ENCODE measurements around the gene TAC3.
"Not testable (repeated sequence)": the region's sequence is repeated elsewhere in the genome, so short reads cannot be mapped to it uniquely, and the experiment has no call there.

The TAC3 gene

GRCh38 chr12:56980941-56981530 is 35.3 kb downstream of the TAC3 start:
- H3K9me3 ChIP-seq: no peaks in the 10 kb centered on the region
- no peaks in the 10 kb centered on the region for H3K36me3 ChIP-seq
- H3K27me3 ChIP-seq: no peaks in the 10 kb centered on the region
- H3K4me1 ChIP-seq: no peaks in the 10 kb centered on the region
- no peak for DNase-seq
- TF ChIP-seq, protein P1, sequence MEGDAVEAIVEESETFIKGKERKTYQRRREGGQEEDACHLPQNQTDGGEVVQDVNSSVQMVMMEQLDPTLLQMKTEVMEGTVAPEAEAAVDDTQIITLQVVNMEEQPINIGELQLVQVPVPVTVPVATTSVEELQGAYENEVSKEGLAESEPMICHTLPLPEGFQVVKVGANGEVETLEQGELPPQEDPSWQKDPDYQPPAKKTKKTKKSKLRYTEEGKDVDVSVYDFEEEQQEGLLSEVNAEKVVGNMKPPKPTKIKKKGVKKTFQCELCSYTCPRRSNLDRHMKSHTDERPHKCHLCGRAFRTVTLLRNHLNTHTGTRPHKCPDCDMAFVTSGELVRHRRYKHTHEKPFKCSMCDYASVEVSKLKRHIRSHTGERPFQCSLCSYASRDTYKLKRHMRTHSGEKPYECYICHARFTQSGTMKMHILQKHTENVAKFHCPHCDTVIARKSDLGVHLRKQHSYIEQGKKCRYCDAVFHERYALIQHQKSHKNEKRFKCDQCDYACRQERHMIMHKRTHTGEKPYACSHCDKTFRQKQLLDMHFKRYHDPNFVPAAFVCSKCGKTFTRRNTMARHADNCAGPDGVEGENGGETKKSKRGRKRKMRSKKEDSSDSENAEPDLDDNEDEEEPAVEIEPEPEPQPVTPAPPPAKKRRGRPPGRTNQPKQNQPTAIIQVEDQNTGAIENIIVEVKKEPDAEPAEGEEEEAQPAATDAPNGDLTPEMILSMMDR (IDR thresholded peaks at IDR 0.05; ENCODE audit: low read depth, low read length): no peak
- H3K4me3 ChIP-seq (ENCODE audit: low read depth, low read length): no peak overlapping the region

DNA sequence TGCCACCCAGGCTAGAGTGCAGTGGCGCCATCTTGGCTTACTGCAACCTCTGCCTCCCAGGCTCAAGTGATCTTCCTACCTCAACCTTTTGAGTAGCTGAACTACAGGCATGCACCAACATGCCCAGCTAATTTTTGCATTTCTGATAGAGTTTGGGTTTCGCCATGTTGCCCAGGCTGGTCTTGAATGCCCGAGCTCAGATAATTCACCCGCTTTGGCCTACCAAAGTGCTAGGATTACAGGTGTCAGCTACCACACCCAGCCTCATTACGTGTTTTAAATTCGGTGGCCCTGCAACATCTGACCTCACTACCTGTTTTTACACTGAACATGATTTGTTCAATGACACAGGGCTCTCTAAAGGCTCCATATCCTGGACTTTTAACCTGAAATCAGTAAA is 36.1 kb downstream of the TAC3 start:
- no peak for DNase-seq
- H3K9me3 ChIP-seq: no peaks in the 10 kb centered on the region
- no peaks in the 10 kb centered on the region for H3K36me3 ChIP-seq
- no peaks in the 10 kb centered on the region for H3K27me3 ChIP-seq
- TF ChIP-seq, protein P1 (IDR thresholded peaks at IDR 0.05; ENCODE audit: low read depth, low read length): no peak
- H3K4me1 ChIP-seq: no peaks in the 10 kb centered on the region
- H3K4me3 ChIP-seq (ENCODE audit: low read depth, low read length): no peak overlapping the region

- TF ChIP-seq, protein P1 (IDR thresholded peaks at IDR 0.05; ENCODE audit: low read depth, low read length): no peak
- H3K4me1 ChIP-seq: no peaks in the 10 kb centered on the region
- no peak for DNase-seq
- no peaks in the 10 kb centered on the region for H3K27me3 ChIP-seq
- no peak overlapping the region for H3K4me3 ChIP-seq (ENCODE audit: low read depth, low read length)
- H3K36me3 ChIP-seq: no peaks in the 10 kb centered on the region
- H3K9me3 ChIP-seq: no peaks in the 10 kb centered on the region
These were observed 36.7 kb downstream of the TAC3 start for GRCh38 chr12:56979628-56980027.

DNA sequence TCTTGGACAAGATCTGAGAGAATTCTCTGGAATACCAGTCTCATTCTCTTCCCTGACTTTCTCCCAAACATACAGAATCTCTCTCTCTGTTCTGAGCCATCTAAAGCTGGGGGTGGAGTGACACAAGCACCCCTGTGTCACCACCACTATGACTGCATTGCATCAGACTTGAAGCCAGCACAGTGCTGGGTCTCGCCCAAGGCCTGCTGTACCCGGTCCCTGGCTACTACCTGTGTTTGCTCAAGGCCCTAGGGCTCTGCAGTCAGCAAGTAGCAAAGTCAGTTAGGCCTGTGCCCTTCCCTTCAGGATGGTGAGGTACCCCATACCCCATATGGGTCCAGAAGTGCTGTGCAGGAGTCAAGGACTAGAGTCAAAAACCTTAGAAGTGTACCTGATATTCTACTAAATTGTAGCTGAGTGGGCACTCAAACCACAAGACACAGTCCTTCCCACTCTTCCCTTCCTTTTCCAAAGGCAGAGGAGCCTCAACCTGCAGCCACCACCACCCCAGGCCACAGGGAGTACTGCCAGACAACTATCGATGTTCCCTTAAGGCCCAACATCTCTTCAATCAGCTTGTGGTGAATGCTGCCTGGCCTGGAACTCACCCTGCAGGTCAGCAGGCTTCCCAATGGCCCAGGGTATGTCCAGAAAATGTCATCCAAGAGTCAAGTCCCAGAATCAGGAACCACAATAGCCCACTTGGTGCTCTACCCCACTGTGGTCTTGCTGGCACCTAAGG is 37.8 kb downstream of the TAC3 start:
- TF ChIP-seq, protein P1 (IDR thresholded peaks at IDR 0.05; ENCODE audit: low read depth, low read length): no peak

DNA sequence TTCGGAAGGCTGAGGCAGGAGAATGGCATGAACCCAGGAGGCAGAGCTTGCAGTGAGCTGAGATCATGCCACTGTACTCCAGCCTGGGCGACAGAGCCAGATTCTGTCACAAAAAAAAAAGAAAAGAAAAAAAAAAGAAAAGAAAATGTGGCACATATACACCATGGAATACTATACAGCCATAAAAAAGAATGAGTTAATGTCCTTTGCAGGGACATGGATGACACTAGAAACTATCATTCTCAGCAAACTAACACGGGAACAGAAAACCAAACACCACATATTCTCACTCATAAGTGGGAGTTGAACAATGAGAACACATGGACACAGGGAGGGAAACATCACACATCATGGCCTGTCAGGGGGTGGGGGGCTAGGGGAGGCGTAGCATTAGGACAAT is 39.0 kb downstream of the TAC3 start:
- not testable (repeated sequence) for H3K4me3 ChIP-seq (ENCODE audit: low read depth, low read length); DNase-seq; H3K36me3 ChIP-seq; H3K9me3 ChIP-seq; H3K4me1 ChIP-seq; H3K27me3 ChIP-seq

More for the DNA sequence above, 37.8 kb downstream of the TAC3 start:
- Histone ChIP-seq H3K27me3 (no peaks in the 10 kb centered on the region), H3K9me3 (no peaks in the 10 kb centered on the region), H3K36me3 (no peaks in the 10 kb centered on the region), H3K4me3 (ENCODE audit: low read depth, low read length) (no peak overlapping the region), H3K4me1 (no peaks in the 10 kb centered on the region)
- no peak for DNase-seq

GRCh38 chr12:56974224-56974623 is 42.1 kb downstream of the TAC3 start:
- not testable (repeated sequence) for H3K27me3 ChIP-seq; DNase-seq; H3K4me1 ChIP-seq; H3K36me3 ChIP-seq; H3K9me3 ChIP-seq; H3K4me3 ChIP-seq (ENCODE audit: low read depth, low read length)

DNA sequence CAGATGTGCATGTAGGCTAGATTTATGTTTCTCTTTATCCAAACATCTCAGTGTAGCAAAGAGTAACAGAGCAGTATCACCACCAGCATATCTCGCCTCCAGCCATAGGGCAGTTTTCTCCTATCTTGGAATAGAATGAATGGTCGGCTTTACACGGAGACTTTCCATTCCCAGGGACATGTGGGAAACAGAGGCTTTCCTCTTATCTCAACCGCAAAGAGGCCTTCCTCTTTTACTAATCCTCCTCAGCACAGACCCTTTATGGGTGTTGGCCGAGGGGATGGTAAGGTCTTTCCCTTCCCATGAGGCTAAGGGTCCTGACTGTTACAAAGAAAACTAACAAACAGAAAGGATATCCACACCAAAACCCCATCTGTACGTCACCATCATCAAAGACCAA is 47.4 kb downstream of the TAC3 start:
- not testable (repeated sequence) for H3K4me3 ChIP-seq (ENCODE audit: low read depth, low read length); H3K27me3 ChIP-seq

GRCh38 chr12:56965997-56966642 is 50.2 kb downstream of the TAC3 start:
- not testable (repeated sequence) for DNase-seq; H3K4me3 ChIP-seq (ENCODE audit: low read depth, low read length); H3K9me3 ChIP-seq; H3K27me3 ChIP-seq; H3K4me1 ChIP-seq; H3K36me3 ChIP-seq

More for the DNA sequence above, 47.4 kb downstream of the TAC3 start:
- H3K4me1 ChIP-seq, H3K9me3 ChIP-seq, H3K36me3 ChIP-seq, DNase-seq: not testable (repeated sequence)

GRCh38 chr12:56965124-56965523 is 51.2 kb downstream of the TAC3 start:
- H3K9me3 ChIP-seq; DNase-seq; H3K36me3 ChIP-seq; H3K27me3 ChIP-seq; H3K4me3 ChIP-seq (ENCODE audit: low read depth, low read length); H3K4me1 ChIP-seq: not testable (repeated sequence)

GRCh38 chr12:56963557-56963956 is 52.8 kb downstream of the TAC3 start:
- H3K9me3 ChIP-seq: not testable (repeated sequence)

GRCh38 chr12:56962247-56962646 is 54.1 kb downstream of the TAC3 start:
- H3K27me3 ChIP-seq; H3K4me1 ChIP-seq; H3K36me3 ChIP-seq; H3K9me3 ChIP-seq; H3K4me3 ChIP-seq (ENCODE audit: low read depth, low read length); DNase-seq: not testable (repeated sequence)

More at GRCh38 chr12:56963557-56963956, 52.8 kb downstream of the TAC3 start:
- H3K4me1 ChIP-seq; DNase-seq; H3K36me3 ChIP-seq; H3K4me3 ChIP-seq (ENCODE audit: low read depth, low read length); H3K27me3 ChIP-seq: not testable (repeated sequence)
